Kidney (tissue), 14 donors: ENCODE measurements around the gene HLA-DPB1. TPM values are rescaled to one million over a fixed set of nuclear protein-coding genes. Genes with fewer than 3 reads are reported as not detected.

ENCODE experiments used
- DNase-seq, 5 donors: peaks; one replicate each; pipeline ENCODE4 v3.0.0-alpha.2; 2013 to 2020
- FAIRE-seq: peaks from 2 replicates; lab custom pipeline; 2012; peaks lifted over from hg19 to GRCh38; lab: Jason Lieb, UNC
- H3K27ac ChIP-seq, 2 donors: one replicate each; pipeline ENCODE4 v1.7.0; 2013; ENCODE audit warnings: low read depth in 2 of 2, low read length in 2 of 2, inconsistent platforms in 1 of 2
- H3K27me3 ChIP-seq: one replicate; pipeline ENCODE4 v1.7.1; 2013; ENCODE audit warnings: low read length, inconsistent platforms; ENCODE audit not compliant: control insufficient read depth, insufficient read depth
- H3K36me3 ChIP-seq, 3 donors: one replicate each; pipeline versions ENCODE4 v1.7.0 to v1.7.1; 2013; ENCODE audit warnings: low read length in 3 of 3, control low read depth in 1 of 3, inconsistent platforms in 1 of 3; ENCODE audit not compliant: insufficient read depth in 3 of 3, control insufficient read depth in 2 of 3
- H3K4me1 ChIP-seq, 3 donors: one replicate each; pipeline versions ENCODE4 v1.7.0 to v1.7.1; 2013; ENCODE audit warnings: low read length in 3 of 3, inconsistent platforms in 1 of 3, low read depth in 1 of 3; ENCODE audit not compliant: control insufficient read depth in 2 of 3, insufficient read depth in 2 of 3
- H3K4me3 ChIP-seq, 3 donors: one replicate each; pipeline versions ENCODE4 v1.7.0 to v1.8.1; 2013; ENCODE audit warnings: low read length in 3 of 3, control low read depth in 1 of 3, inconsistent platforms in 1 of 3
- H3K9ac ChIP-seq, 3 donors: one replicate each; pipeline versions ENCODE4 v1.7.0 to v1.7.1; 2013; ENCODE audit warnings: low read length in 3 of 3, control low read depth in 1 of 3, inconsistent platforms in 1 of 3
- H3K9me3 ChIP-seq, 3 donors: one replicate each; pipeline versions ENCODE4 v1.7.0 to v1.7.1; 2013; ENCODE audit warnings: low read length in 3 of 3, control low read depth in 1 of 3, inconsistent platforms in 1 of 3; ENCODE audit not compliant: control insufficient read depth in 2 of 3, insufficient read depth in 1 of 3
- CTCF ChIP-seq: IDR thresholded peaks from 3 replicates; pipeline ENCODE4 v1.5.1; 2012; ENCODE audit warnings: mild to moderate bottlenecking, moderate library complexity, borderline replicate concordance; ENCODE audit not compliant: insufficient read depth; ENCODE audit errors: extremely low read depth
- intact Hi-C: fragments of 100-400 bp; cut with DNase I; formaldehyde crosslinking; loops from one replicate; pipeline ENCODE4 v1.11.1; 2022
- polyA plus RNA-seq: library from polyadenylated mRNA; stranded (reverse); fragments of 350-450 nt; fragmentation: Illumina TruSeq; extraction: RNeasy Lipid Tissue Mini Kit (QIAGEN cat#74804); gene quantifications from one replicate; pipeline ENCODE4 v1.2.3, GENCODE V29; 2014; ENCODE audit warnings: low read depth, low replicate concordance; ENCODE audit not compliant: insufficient read depth
- total RNA-seq: library from RNA; stranded (reverse); fragmentation: NEBNext Ultra II Directional; extraction: Animal tissue kit (Norgen Biotek cat#: 25700); gene quantifications from one replicate; pipeline ENCODE4 v1.2.1, GENCODE V29; 2021
- donor health status: control.
- donor health status: control.
- donor health status: control.
- donor health status: control.
- donor health status: control.
- donor health status: DM: yes; HTN: yes; CAD: no.
- donor health status: Normal renal cell carcinoma (clear cell type).

HLA-DPB1 gene
- total and polyA plus RNA-seq, 2 donors from 2014 or later, result 141 to 181 TPM

- Histone ChIP-seq H3K9ac (no peak overlapping the region), H3K9me3 (no peaks in the 10 kb centered on the region), H3K4me1 (no peaks in the 10 kb centered on the region), H3K27me3 (no peaks in the 10 kb centered on the region), H3K27ac (no peak overlapping the region), H3K36me3 (no peaks in the 10 kb centered on the region), H3K4me3 (no peak overlapping the region)
- no peak for TF ChIP-seq CTCF
- intact Hi-C loops, result no loop called here
- DNase-seq (peak in 3 of 5 donors; percentile 39 to 77 (median 74)), FAIRE-seq (peak; percentile 37)
These were observed 36.4 kb downstream of the HLA-DPB1 start for GRCh38 chr6:33112148-33112547.

- intact Hi-C loops, result no loop called here
- Histone ChIP-seq H3K4me1 (no peaks in the 10 kb centered on the region), H3K9me3 (no peaks in the 10 kb centered on the region), H3K36me3 (no peaks in the 10 kb centered on the region), H3K27ac (no peak overlapping the region), H3K9ac (no peak overlapping the region), H3K27me3 (peaks cover 3% of the 10 kb centered on the region), H3K4me3 (no peak overlapping the region)
- no peak for TF ChIP-seq CTCF
- FAIRE-seq, result no peak
- no peak for DNase-seq
These were observed 38.0 kb downstream of the HLA-DPB1 start for GRCh38 chr6:33113755-33114154.

GRCh38 chr6:33114406-33114805, 38.6 kb downstream of the HLA-DPB1 start:
- H3K27ac ChIP-seq, result no peak overlapping the region
- DNase-seq (no peak), FAIRE-seq (no peak)
- TF ChIP-seq CTCF, result no peak
- H3K36me3 ChIP-seq, result no peaks in the 10 kb centered on the region
- no peaks in the 10 kb centered on the region for H3K4me1 ChIP-seq
- H3K4me3 ChIP-seq, result no peak overlapping the region
- no peak overlapping the region for H3K9ac ChIP-seq
- no peaks in the 10 kb centered on the region for H3K9me3 ChIP-seq
- intact Hi-C loops, result no loop called here
- H3K27me3 ChIP-seq, result peaks cover 3% of the 10 kb centered on the region

GRCh38 chr6:33116417-33116816, 40.6 kb downstream of the HLA-DPB1 start:
- Histone ChIP-seq H3K27me3 (peaks cover 3% of the 10 kb centered on the region), H3K36me3 (no peaks in the 10 kb centered on the region), H3K4me1 (no peaks in the 10 kb centered on the region), H3K9me3 (no peaks in the 10 kb centered on the region), H3K9ac (no peak overlapping the region), H3K4me3 (no peak overlapping the region), H3K27ac (no peak overlapping the region)
- intact Hi-C loops, result no loop called here
- TF ChIP-seq CTCF, result no peak
- DNase-seq, result peak in 2 of 5 donors; percentile 19 to 38
- FAIRE-seq, result no peak
